Measurements from ENCODE around the gene SEMA4A.

- TF ChIP-seq CTCF (conservative IDR thresholded peaks at IDR 0.05; ENCODE audit: low read length) (no peak), EZH2phosphoT487 (IDR thresholded peaks at IDR 0.05; ENCODE audit: borderline replicate concordance, low read depth, low read length) (no peak)
Measured at GRCh38 chr1:156110252-156110651, 43.1 kb upstream of the SEMA4A start.
